Fibroblast of lung (primary cell): ENCODE measurements around the gene UBL7. TPM values are rescaled to one million over a fixed set of nuclear protein-coding genes. Genes with fewer than 3 reads are reported as not detected.

Experiments
- DNase-seq, 2 donors: peaks; one replicate each; pipeline versions ENCODE4 v3.0.0 to v3.0.0-alpha.2; 2010; ENCODE audit warnings: low read depth in 2 of 2
- H2AFZ ChIP-seq: 2 replicates; pipeline ENCODE4 v1.5.1; 2012; ENCODE audit warnings: low read length, control low read depth, inconsistent platforms
- H3K27ac ChIP-seq: 2 replicates; pipeline ENCODE4 v1.5.1; 2011; ENCODE audit warnings: low read length, control low read depth; ENCODE audit not compliant: insufficient read depth
- H3K27me3 ChIP-seq: 2 replicates; pipeline ENCODE4 v1.5.1; 2011; ENCODE audit warnings: mild to moderate bottlenecking, low read length; ENCODE audit not compliant: control insufficient read depth, insufficient read depth
- H3K36me3 ChIP-seq: 2 replicates; pipeline ENCODE4 v1.5.1; 2011; ENCODE audit warnings: low read length; ENCODE audit not compliant: control insufficient read depth, insufficient read depth
- H3K4me1 ChIP-seq: 2 replicates; pipeline ENCODE4 v1.5.1; 2011; ENCODE audit warnings: low read length; ENCODE audit not compliant: control insufficient read depth, insufficient read depth; ENCODE audit errors: extremely low read depth
- H3K4me2 ChIP-seq: 2 replicates; pipeline ENCODE4 v1.5.1; 2011; ENCODE audit warnings: low read length, control low read depth; ENCODE audit not compliant: insufficient read depth; ENCODE audit errors: extremely low read depth
- H3K4me3 ChIP-seq, 4 experiments: fragments of 200-600 bp in 1 of 4; sonication (generic) in 1 of 4; replicated peaks in 1 of 4; 2 replicates each; pipeline ENCODE4 v1.5.1; 2011 to 2016; ENCODE audit warnings: low read length in 4 of 4, low read depth in 3 of 4, mild to moderate bottlenecking in 3 of 4, control low read depth in 2 of 4, inconsistent platforms in 1 of 4, mixed read lengths in 1 of 4; ENCODE audit not compliant: insufficient read depth in 1 of 4; ENCODE audit errors: control extremely low read depth in 1 of 4
- H3K79me2 ChIP-seq: 2 replicates; pipeline ENCODE4 v1.5.1; 2012; ENCODE audit warnings: mild to moderate bottlenecking, low read length, inconsistent platforms; ENCODE audit not compliant: control insufficient read depth, insufficient read depth
- H3K9ac ChIP-seq: 2 replicates; pipeline ENCODE4 v1.5.1; 2011; ENCODE audit warnings: mild to moderate bottlenecking, low read length, control low read depth; ENCODE audit not compliant: insufficient read depth
- H3K9me3 ChIP-seq: 2 replicates; pipeline ENCODE4 v1.5.1; 2012; ENCODE audit warnings: low read depth, low read length; ENCODE audit not compliant: control insufficient read depth, insufficient read depth
- H4K20me1 ChIP-seq: 2 replicates; pipeline ENCODE4 v1.5.1; 2011; ENCODE audit warnings: low read length; ENCODE audit not compliant: control insufficient read depth, insufficient read depth; ENCODE audit errors: extremely low read depth
- EZH2 ChIP-seq: IDR thresholded peaks from 2 replicates; pipeline ENCODE4 v1.5.1; 2012; ENCODE audit warnings: low read length, control low read depth, mild to moderate bottlenecking; ENCODE audit errors: missing control alignments
- polyA plus RNA-seq, 2 donors: library from polyadenylated mRNA; depleted of rRNA in 1 of 2; stranded (reverse) in 1 of 2; unstranded in 1 of 2; fragments of >200 nt; gene quantifications; 2 replicates each; pipeline ENCODE4 v1.2.1, GENCODE V29; 2011 to 2012; ENCODE audit warnings: missing spikeins in 1 of 2
- total RNA-seq: library from RNA; depleted of rRNA; stranded (reverse); fragments of >200 nt; gene quantifications from 2 replicates; pipeline ENCODE4 v1.2.1, GENCODE V29; 2014
- TF ChIP-seq, protein P1 (sequence below), 2 donors: IDR thresholded peaks in 1 of 2; conservative IDR thresholded peaks in 1 of 2; 1 replicate in 1 of 2; 2 replicates in 1 of 2; pipeline ENCODE4 v1.5.1; 2011 to 2012; ENCODE audit warnings: low read length in 2 of 2, control low read depth in 1 of 2, inconsistent platforms in 1 of 2, low read depth in 1 of 2, mild to moderate bottlenecking in 1 of 2

Gene UBL7
- total and polyA plus RNA-seq, 2 donors (not counting 1 experiment from before 2014, with no cell fraction given): 31.9 to 36.8 TPM

GRCh38 chr15:74504836-74505235, 43.9 kb upstream of the UBL7 start:
- TF ChIP-seq EZH2: no peak
- TF ChIP-seq, protein P1, sequence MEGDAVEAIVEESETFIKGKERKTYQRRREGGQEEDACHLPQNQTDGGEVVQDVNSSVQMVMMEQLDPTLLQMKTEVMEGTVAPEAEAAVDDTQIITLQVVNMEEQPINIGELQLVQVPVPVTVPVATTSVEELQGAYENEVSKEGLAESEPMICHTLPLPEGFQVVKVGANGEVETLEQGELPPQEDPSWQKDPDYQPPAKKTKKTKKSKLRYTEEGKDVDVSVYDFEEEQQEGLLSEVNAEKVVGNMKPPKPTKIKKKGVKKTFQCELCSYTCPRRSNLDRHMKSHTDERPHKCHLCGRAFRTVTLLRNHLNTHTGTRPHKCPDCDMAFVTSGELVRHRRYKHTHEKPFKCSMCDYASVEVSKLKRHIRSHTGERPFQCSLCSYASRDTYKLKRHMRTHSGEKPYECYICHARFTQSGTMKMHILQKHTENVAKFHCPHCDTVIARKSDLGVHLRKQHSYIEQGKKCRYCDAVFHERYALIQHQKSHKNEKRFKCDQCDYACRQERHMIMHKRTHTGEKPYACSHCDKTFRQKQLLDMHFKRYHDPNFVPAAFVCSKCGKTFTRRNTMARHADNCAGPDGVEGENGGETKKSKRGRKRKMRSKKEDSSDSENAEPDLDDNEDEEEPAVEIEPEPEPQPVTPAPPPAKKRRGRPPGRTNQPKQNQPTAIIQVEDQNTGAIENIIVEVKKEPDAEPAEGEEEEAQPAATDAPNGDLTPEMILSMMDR (conservative IDR thresholded peaks at IDR 0.05 in 1 of 2, IDR thresholded peaks at IDR 0.05 in 1 of 2; ENCODE audit: low read depth in 1 of 2, low read length in 2 of 2): no peak
- no peaks in the 10 kb centered on the region for H3K9me3 ChIP-seq
- H3K9ac ChIP-seq: no peak overlapping the region
- no peaks in the 10 kb centered on the region for H4K20me1 ChIP-seq
- peaks cover 2% of the 10 kb centered on the region for H3K4me1 ChIP-seq
- H3K79me2 ChIP-seq: no peaks in the 10 kb centered on the region
- H3K36me3 ChIP-seq: no peaks in the 10 kb centered on the region
- no peak overlapping the region for H3K4me2 ChIP-seq
- no peak overlapping the region for H2AFZ ChIP-seq
- no peak overlapping the region for H3K27ac ChIP-seq
- H3K27me3 ChIP-seq: no peaks in the 10 kb centered on the region
- DNase-seq: no peak
- no peak overlapping the region for H3K4me3 ChIP-seq

GRCh38 chr15:74504418-74504817, 43.5 kb upstream of the UBL7 start:
- peak in 1 of 2 donors; percentile 30 for DNase-seq
- Histone ChIP-seq H4K20me1 (no peaks in the 10 kb centered on the region), H3K4me2 (no peak overlapping the region), H3K79me2 (no peaks in the 10 kb centered on the region), H3K36me3 (no peaks in the 10 kb centered on the region), H3K4me1 (peaks cover 2% of the 10 kb centered on the region), H3K4me3 (no peak overlapping the region), H2AFZ (no peak overlapping the region), H3K9me3 (no peaks in the 10 kb centered on the region), H3K27me3 (no peaks in the 10 kb centered on the region), H3K27ac (no peak overlapping the region), H3K9ac (no peak overlapping the region)
- no peak for TF ChIP-seq EZH2
- TF ChIP-seq, protein P1 (conservative IDR thresholded peaks at IDR 0.05 in 1 of 2, IDR thresholded peaks at IDR 0.05 in 1 of 2; ENCODE audit: low read depth in 1 of 2, low read length in 2 of 2): no peak

GRCh38 chr15:74502301-74502700, 41.3 kb upstream of the UBL7 start:
- H3K36me3 ChIP-seq: no peaks in the 10 kb centered on the region
- H3K4me3 ChIP-seq: no peak overlapping the region
- H2AFZ ChIP-seq: no peak overlapping the region
- H3K27me3 ChIP-seq: no peaks in the 10 kb centered on the region
- H3K4me1 ChIP-seq: peaks cover 2% of the 10 kb centered on the region
- H3K9ac ChIP-seq: no peak overlapping the region
- DNase-seq: no peak
- H3K4me2 ChIP-seq: no peak overlapping the region
- no peaks in the 10 kb centered on the region for H3K9me3 ChIP-seq
- no peak for TF ChIP-seq EZH2
- TF ChIP-seq, protein P1 (conservative IDR thresholded peaks at IDR 0.05 in 1 of 2, IDR thresholded peaks at IDR 0.05 in 1 of 2; ENCODE audit: low read depth in 1 of 2, low read length in 2 of 2): no peak
- no peak overlapping the region for H3K27ac ChIP-seq
- no peaks in the 10 kb centered on the region for H3K79me2 ChIP-seq
- no peaks in the 10 kb centered on the region for H4K20me1 ChIP-seq
